ENCODE results near the gene CDIPT. TPM values are rescaled to one million over a fixed set of nuclear protein-coding genes. Genes with fewer than 3 reads are reported as not detected.

CDIPT gene
- total and polyA plus RNA-seq, 2 of the 13 experiments (the other 11 are each of a cell fraction or from before 2014, with no cell fraction given): 54.9 to 97.5 TPM

DNA sequence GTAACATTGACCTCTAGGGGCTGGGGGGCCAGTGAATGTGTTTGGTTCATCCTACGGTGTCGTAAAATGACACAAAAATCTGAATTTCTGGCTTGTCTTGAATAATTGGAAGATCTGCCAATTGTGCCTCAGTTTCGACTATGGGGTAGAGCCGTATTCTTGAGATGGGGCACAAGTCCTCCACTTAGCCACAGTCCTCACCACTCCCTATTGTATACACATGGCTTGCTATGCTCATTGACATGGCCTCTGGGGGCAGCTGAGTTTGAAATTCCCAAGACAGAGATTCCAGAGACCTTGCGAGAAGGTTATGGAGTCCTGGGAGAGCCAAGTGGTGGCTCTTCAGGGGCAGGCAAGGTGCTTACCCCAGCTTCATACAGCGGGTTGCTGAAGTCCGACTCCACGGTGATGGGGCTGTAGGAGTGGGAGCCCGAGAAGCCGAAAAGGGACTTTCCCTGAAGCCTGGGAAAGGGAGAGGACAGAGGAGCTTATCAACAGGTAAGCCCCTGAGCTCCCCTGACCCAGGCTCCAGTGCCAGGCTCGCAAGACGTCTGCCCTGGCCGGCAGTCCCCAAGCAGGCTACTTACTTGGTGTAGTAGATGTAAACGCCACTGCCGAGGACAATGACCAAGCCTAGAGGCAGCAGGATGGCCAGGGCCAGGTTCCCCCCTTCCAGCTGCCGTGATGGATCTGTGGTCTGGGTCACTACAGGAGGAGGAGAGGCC, 9.0 kb upstream of the CDIPT start:
- no peak for DNase-seq (ENCODE audit: low spot score)
- no peaks in the 10 kb centered on the region; a peak in 2 of 5 replicates for H3K36me3 ChIP-seq (replicated peaks in 1 of 2; ENCODE audit: control insufficient read depth in 1 of 2, insufficient read depth in 2 of 2, low read length in 2 of 2)
- no peak overlapping the region for H3K4me2 ChIP-seq (ENCODE audit: low read depth, low read length)
- intact Hi-C loops (cut with micrococcal nuclease; ENCODE audit: unreplicated experiment): no loop called here
- H3K27me3 ChIP-seq (ENCODE audit: control insufficient read depth in 1 of 2, insufficient read depth in 2 of 2, low read length in 2 of 2): no peaks in the 10 kb centered on the region
- no peak for ATAC-seq
- H2AFZ ChIP-seq (ENCODE audit: low read length): no peak overlapping the region
- no TSS peak for BruUV-seq (replicated peaks)
- no peaks in the 10 kb centered on the region for H3K79me2 ChIP-seq (ENCODE audit: insufficient read depth, low read length)
- ChIA-PET POLR2A (interaction anchor here (0.6 to 1.2 kb wide), 2 partner anchors 27 to 50 kb away, joined by 3 read pairs; partner anchors contain the start of gene SEZ6L2), CTCF (ENCODE audit: low intra/inter-chr PET ratio, low total read pairs) (no interaction called here)
- no peaks in the 10 kb centered on the region for H3K4me1 ChIP-seq (ENCODE audit: insufficient read depth, low read length)
- WGBS (ENCODE audit: low lambda C conversion rate): 95% methylated on average over 14 of the region's 16 CpGs
- H3K9me3 ChIP-seq (ENCODE audit: low read length): no peaks in the 10 kb centered on the region
- H3K4me3 ChIP-seq (replicated peaks in 1 of 3; ENCODE audit: insufficient read depth in 1 of 3, low read depth in 2 of 3, low read length in 3 of 3): no peak overlapping the region
- no peak for TF ChIP-seq SSRP1 (CRISPR knock-in tag; IDR thresholded peaks at IDR 0.05)
- TF ChIP-seq KDM3A (CRISPR knock-in tag; IDR thresholded peaks at IDR 0.05; ENCODE audit: low read depth): no peak
- TF ChIP-seq, protein P1, sequence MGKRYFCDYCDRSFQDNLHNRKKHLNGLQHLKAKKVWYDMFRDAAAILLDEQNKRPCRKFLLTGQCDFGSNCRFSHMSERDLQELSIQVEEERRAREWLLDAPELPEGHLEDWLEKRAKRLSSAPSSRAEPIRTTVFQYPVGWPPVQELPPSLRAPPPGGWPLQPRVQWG (CRISPR knock-in tag; IDR thresholded peaks at IDR 0.05; ENCODE audit: borderline replicate concordance, low read depth): no peak
- TF ChIP-seq ZNF180 (CRISPR knock-in tag; IDR thresholded peaks at IDR 0.05; ENCODE audit: borderline replicate concordance, low read depth): peak; percentile 99; the same call in 1 of the 2 replicates
- no peak for TF ChIP-seq PAX8 (CRISPR knock-in tag; IDR thresholded peaks at IDR 0.05; ENCODE audit: borderline replicate concordance)
- no peak for TF ChIP-seq ZNF234 (CRISPR knock-in tag; conservative IDR thresholded peaks at IDR 0.05)
- TF ChIP-seq NCOR1 (IDR thresholded peaks at IDR 0.05; ENCODE audit: borderline replicate concordance, low read length): no peak
- TF ChIP-seq, protein P2, sequence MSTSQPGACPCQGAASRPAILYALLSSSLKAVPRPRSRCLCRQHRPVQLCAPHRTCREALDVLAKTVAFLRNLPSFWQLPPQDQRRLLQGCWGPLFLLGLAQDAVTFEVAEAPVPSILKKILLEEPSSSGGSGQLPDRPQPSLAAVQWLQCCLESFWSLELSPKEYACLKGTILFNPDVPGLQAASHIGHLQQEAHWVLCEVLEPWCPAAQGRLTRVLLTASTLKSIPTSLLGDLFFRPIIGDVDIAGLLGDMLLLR (CRISPR knock-in tag; IDR thresholded peaks at IDR 0.05): no peak
- H3K9ac ChIP-seq (ENCODE audit: insufficient read depth, low read depth, low read length): no peak overlapping the region
- in situ Hi-C loops (cut with HindIII; ENCODE audit: extremely low pct_ligation_motif_present, low pct_unique_long_range_greater_than_20kb): no loop called here
- FAIRE-seq: no peak
- H4K20me1 ChIP-seq (ENCODE audit: insufficient read depth, low read length): no peaks in the 10 kb centered on the region
- H3K27ac ChIP-seq (ENCODE audit: extremely low read length, insufficient read depth, low read length): no peak overlapping the region
